Neural crest cell (in vitro differentiated cells): ENCODE measurements around the gene MYO9A. TPM values are rescaled to one million over a fixed set of nuclear protein-coding genes. Genes with fewer than 3 reads are reported as not detected.

Source experiments
- DNase-seq: peaks from one replicate; pipeline ENCODE4 v3.0.0; 2021; ENCODE audit warnings: low read depth, mixed read lengths, low spot score
- H3K27ac Mint-ChIP-seq: one replicate; pipeline ENCODE4 v1.8.0; 2021; ENCODE audit warnings: mild to moderate bottlenecking, mixed read lengths; ENCODE audit not compliant: unreplicated experiment
- H3K27me3 Mint-ChIP-seq: 2 replicates; pipeline ENCODE4 v1.8.0; 2021; ENCODE audit warnings: low read depth, mild to moderate bottlenecking, mixed read lengths
- H3K36me3 Mint-ChIP-seq: 2 replicates; pipeline ENCODE4 v1.8.0; 2021; ENCODE audit warnings: low read depth, mild to moderate bottlenecking, mixed read lengths
- H3K4me1 Mint-ChIP-seq: 2 replicates; pipeline ENCODE4 v1.8.0; 2021; ENCODE audit warnings: mixed read lengths
- H3K4me3 Mint-ChIP-seq: one replicate; pipeline ENCODE4 v1.8.0; 2021; ENCODE audit warnings: mild to moderate bottlenecking, mixed read lengths
- H3K9me3 Mint-ChIP-seq: 2 replicates; pipeline ENCODE4 v1.8.0; 2021; ENCODE audit warnings: mixed read lengths
- total RNA-seq: library from RNA; stranded (reverse); gene quantifications from 2 replicates; pipeline ENCODE4 v1.2.1, GENCODE V29; 2021
- TF ChIP-seq, protein P1 (sequence below): fragments of 200-600 bp; sonication (generic); conservative IDR thresholded peaks from 2 replicates; pipeline ENCODE4 v1.5.0; 2021; ENCODE audit warnings: antibody characterized with exemption, mild to moderate bottlenecking

Gene MYO9A
- total RNA-seq, 1 donor from 2014 or later, result 31.3 TPM

DNA sequence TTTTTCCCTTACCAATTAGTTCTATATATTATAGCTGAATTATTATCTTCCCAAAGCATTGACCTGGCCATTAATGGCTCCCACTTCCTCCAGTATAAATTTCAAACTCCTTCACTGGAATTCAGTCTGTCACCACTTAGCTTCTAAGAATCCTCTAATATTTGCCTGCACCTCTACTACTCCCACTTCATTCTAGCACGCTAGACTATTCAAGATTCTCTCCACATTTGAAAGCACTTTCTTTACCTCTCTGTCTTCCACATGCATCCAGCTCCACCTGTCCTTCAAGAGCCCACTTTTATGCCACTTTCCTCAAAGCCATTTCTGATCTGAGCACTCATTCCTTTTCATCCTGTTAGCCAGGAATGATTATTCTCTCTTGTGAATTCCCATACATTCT lies 15.3 kb upstream of the MYO9A start:
- no peak overlapping the region for H3K4me3 Mint-ChIP-seq
- no peaks in the 10 kb centered on the region for H3K9me3 Mint-ChIP-seq
- TF ChIP-seq, protein P1, sequence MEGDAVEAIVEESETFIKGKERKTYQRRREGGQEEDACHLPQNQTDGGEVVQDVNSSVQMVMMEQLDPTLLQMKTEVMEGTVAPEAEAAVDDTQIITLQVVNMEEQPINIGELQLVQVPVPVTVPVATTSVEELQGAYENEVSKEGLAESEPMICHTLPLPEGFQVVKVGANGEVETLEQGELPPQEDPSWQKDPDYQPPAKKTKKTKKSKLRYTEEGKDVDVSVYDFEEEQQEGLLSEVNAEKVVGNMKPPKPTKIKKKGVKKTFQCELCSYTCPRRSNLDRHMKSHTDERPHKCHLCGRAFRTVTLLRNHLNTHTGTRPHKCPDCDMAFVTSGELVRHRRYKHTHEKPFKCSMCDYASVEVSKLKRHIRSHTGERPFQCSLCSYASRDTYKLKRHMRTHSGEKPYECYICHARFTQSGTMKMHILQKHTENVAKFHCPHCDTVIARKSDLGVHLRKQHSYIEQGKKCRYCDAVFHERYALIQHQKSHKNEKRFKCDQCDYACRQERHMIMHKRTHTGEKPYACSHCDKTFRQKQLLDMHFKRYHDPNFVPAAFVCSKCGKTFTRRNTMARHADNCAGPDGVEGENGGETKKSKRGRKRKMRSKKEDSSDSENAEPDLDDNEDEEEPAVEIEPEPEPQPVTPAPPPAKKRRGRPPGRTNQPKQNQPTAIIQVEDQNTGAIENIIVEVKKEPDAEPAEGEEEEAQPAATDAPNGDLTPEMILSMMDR, result no peak
- no peak for DNase-seq
- H3K27ac Mint-ChIP-seq, result no peak overlapping the region
- H3K4me1 Mint-ChIP-seq, result no peaks in the 10 kb centered on the region
- no peaks in the 10 kb centered on the region for H3K36me3 Mint-ChIP-seq
- H3K27me3 Mint-ChIP-seq, result no peaks in the 10 kb centered on the region

DNA sequence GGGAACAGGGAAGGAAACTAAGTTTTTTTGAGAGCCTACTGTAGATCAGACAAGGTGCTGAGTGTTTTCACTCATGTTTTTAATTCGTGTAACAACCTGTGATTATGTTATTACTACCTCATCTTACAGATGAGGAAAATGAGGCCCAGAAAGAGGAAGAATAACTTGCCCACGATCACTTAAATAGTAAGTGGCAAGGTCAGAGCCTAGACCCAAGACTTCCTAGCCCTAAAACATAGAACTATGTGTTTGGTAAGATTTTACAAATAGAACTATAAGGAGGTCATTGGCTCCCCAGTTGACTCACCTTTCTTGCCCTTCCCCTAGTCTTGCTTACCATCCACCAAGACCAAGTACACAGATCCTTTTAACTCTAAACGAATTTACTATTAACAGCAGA lies 14.0 kb upstream of the MYO9A start:
- DNase-seq, result no peak
- Mint-ChIP-seq H3K27ac (no peak overlapping the region), H3K36me3 (no peaks in the 10 kb centered on the region), H3K9me3 (no peaks in the 10 kb centered on the region), H3K27me3 (no peaks in the 10 kb centered on the region), H3K4me3 (no peak overlapping the region), H3K4me1 (peaks cover 4% of the 10 kb centered on the region)
- TF ChIP-seq, protein P1, result no peak

DNA sequence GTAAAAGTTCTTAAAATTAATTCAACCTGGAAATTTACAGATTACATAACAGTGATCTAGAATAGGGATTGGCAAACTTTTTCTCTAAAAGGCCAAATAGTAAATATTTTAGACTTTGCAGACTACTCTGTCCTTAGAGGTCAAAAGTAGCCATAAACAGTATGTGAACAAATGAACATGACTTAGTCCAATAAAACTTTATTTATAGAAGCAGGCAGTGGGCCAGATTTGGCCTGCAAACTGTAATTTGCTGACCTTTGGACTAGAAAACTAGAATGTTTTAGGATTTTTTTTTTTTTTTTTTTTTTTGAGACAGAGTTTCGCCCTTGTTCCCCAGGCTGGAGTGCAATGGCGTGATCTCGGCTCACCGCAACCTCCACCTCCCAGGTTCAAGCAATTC lies 12.3 kb upstream of the MYO9A start:
- Mint-ChIP-seq H3K4me1 (peaks cover 4% of the 10 kb centered on the region), H3K27ac (no peak overlapping the region), H3K36me3 (no peaks in the 10 kb centered on the region), H3K27me3 (no peaks in the 10 kb centered on the region), H3K4me3 (no peak overlapping the region), H3K9me3 (no peaks in the 10 kb centered on the region)
- TF ChIP-seq, protein P1, result no peak
- no peak for DNase-seq

DNA sequence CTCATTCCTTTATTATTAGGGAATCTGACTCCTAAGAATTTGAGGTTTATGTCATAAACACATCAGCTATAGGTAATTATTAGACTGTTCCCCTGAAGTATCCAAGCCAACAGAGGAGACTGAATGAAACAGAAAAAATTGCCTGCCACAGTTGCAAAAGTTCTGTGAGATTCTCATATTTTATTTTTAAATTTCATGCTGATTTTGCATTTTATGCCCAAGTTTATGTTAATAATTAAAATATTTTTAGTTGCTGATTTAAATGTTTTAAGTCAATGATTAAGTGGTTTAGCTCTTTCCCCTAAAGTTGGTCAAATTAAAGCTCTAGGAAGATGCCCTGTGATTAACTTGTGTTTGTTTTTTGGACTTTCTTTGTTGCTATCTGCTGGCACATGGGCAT lies 10.4 kb upstream of the MYO9A start:
- Mint-ChIP-seq H3K4me3 (no peak overlapping the region), H3K27me3 (no peaks in the 10 kb centered on the region), H3K9me3 (no peaks in the 10 kb centered on the region), H3K4me1 (peaks cover 4% of the 10 kb centered on the region), H3K36me3 (no peaks in the 10 kb centered on the region), H3K27ac (no peak overlapping the region)
- TF ChIP-seq, protein P1, result no peak
- no peak for DNase-seq

DNA sequence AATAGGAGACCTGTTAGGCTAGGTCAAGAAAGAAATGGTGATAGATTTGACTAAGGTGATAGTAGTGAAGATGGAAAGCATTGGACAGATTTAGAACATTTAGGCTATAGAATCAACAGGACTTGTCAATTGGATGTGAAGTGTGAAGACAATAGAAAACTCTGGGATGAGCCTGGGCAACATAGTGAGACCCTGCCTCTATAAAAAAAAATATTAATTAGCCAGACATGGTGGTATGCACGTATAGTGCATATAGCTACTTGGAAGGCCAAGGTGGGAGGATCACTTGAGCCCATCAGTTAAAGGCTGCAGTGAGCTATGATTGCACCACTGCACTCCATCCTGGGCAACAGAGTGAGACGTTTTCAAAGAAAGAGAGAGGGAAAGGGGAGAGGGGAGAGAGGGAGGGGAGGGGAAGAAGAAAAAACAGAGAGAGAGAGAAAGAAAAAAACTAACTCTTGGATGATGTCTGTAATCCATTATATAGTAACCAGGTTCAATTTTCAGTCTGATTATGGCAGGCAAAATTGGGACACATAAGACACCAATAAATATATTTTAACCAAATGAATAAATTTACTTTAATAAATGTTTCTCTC lies 9.9 kb upstream of the MYO9A start:
- peaks cover 4% of the 10 kb centered on the region for H3K4me1 Mint-ChIP-seq
- TF ChIP-seq, protein P1, result no peak
- no peaks in the 10 kb centered on the region for H3K9me3 Mint-ChIP-seq
- H3K27ac Mint-ChIP-seq, result no peak overlapping the region
- no peaks in the 10 kb centered on the region for H3K36me3 Mint-ChIP-seq
- no peak overlapping the region for H3K4me3 Mint-ChIP-seq
- no peaks in the 10 kb centered on the region for H3K27me3 Mint-ChIP-seq
- DNase-seq, result no peak
